ENCODE results near the gene SCOC.

GRCh38 chr4:140406292-140406691 lies 32.8 kb downstream of the SCOC start:
- TF ChIP-seq SP2 (CRISPR knock-in tag; IDR thresholded peaks at IDR 0.05) (no peak), POLR2G (IDR thresholded peaks at IDR 0.05; ENCODE audit: low read depth, low read length) (no peak), ZNF326 (CRISPR knock-in tag; IDR thresholded peaks at IDR 0.05; ENCODE audit: borderline replicate concordance) (no peak), EP300 (IDR thresholded peaks at IDR 0.05; ENCODE audit: low read depth in 2 of 2, low read length in 2 of 2) (no peak), EP300 (CRISPR knock-in tag; IDR thresholded peaks at IDR 0.05; ENCODE audit: borderline replicate concordance) (no peak), EZH2 (conservative IDR thresholded peaks at IDR 0.05; ENCODE audit: low read depth, low read length) (no peak), CHD2 (IDR thresholded peaks at IDR 0.05; ENCODE audit: low read depth, low read length) (no peak), NCOR1 (IDR thresholded peaks at IDR 0.05; ENCODE audit: borderline replicate concordance, low read length) (no peak), ZNF777 (CRISPR knock-in tag; IDR thresholded peaks at IDR 0.05) (no peak), DNMT1 (CRISPR knock-in tag; IDR thresholded peaks at IDR 0.05) (no peak), THAP8 (CRISPR knock-in tag; IDR thresholded peaks at IDR 0.05; ENCODE audit: borderline replicate concordance) (no peak), GMEB1 (CRISPR knock-in tag; IDR thresholded peaks at IDR 0.05; ENCODE audit: borderline replicate concordance) (no peak)
